Activated CD8-positive, alpha-beta T cell treated with anti-CD3 and anti-CD28 coated beads, Interleukin-2, amount 10 ng/mL, durations not matched to agents 7 days and 5 days (primary cell): ENCODE data around the gene MYRIP. TPM values are rescaled to one million over a fixed set of nuclear protein-coding genes. Genes with fewer than 3 reads are reported as not detected.

Experiments used
- ATAC-seq: fragments of 150-1000 bp; cut with Tn5 transposase; one replicate; pipeline ENCODE4 v1.10.0; 2021; ENCODE audit warnings: moderate library complexity
- CTCF ChIA-PET: fragments of 350-600 bp; sonication (Branson Sonifier 250); formaldehyde crosslinking; loops from one replicate; lab custom pipeline; 2021; ENCODE audit warnings: antibody characterized with exemption; lab: Charles Lee
- POLR2A ChIA-PET: fragments of 350-600 bp; sonication (Branson Sonifier 250); formaldehyde crosslinking; loops from one replicate; lab custom pipeline; 2021; ENCODE audit warnings: antibody characterized with exemption; lab: Charles Lee
- DNase-seq: peaks from one replicate; pipeline ENCODE4 v3.0.0-alpha.2; 2020
- H3K27ac Mint-ChIP-seq: one replicate; pipeline ENCODE4 v1.8.0; 2021; ENCODE audit warnings: mild to moderate bottlenecking, mixed read lengths
- H3K27me3 Mint-ChIP-seq: one replicate; pipeline ENCODE4 v1.8.0; 2021; ENCODE audit warnings: low read depth, mixed read lengths
- H3K36me3 Mint-ChIP-seq: one replicate; pipeline ENCODE4 v1.8.0; 2021; ENCODE audit warnings: low read depth, mixed read lengths
- H3K4me1 Mint-ChIP-seq: one replicate; pipeline ENCODE4 v1.8.0; 2021; ENCODE audit warnings: low read depth, mixed read lengths
- H3K4me3 Mint-ChIP-seq: one replicate; pipeline ENCODE4 v1.8.0; 2021; ENCODE audit warnings: mild to moderate bottlenecking, mixed read lengths
- H3K9me3 Mint-ChIP-seq: one replicate; pipeline ENCODE4 v1.8.0; 2022; ENCODE audit warnings: mixed read lengths; ENCODE audit not compliant: insufficient read depth
- total RNA-seq, 2 experiments: library from RNA; stranded (reverse); gene quantifications; one replicate each; pipeline ENCODE4 v1.2.3, GENCODE V29; 2021

Gene MYRIP
- total RNA-seq, 2 experiments from 2014 or later: not detected

DNA sequence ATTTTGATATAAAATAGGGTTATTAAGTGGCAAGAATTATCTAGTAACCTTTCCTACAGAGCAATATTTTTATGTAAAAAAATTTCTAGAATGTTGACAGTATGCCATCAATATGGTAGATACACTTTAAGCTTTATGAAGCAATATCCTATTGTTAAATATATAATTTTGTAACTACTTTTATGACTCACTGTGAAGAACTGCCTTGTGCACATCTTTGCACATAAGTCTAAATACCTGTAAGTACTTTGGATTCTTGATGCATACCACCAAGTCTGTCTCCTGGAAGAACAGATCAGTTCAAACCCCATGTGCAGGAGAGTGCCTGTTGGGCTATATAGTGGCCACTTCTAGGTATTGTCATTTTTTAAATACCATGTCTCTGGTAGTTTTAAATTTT is 294.4 kb downstream of the MYRIP start:
- ATAC-seq: no peak
- no peaks in the 10 kb centered on the region for H3K4me1 Mint-ChIP-seq
- DNase-seq: no peak
- no peaks in the 10 kb centered on the region for H3K9me3 Mint-ChIP-seq
- ChIA-PET POLR2A (no interaction called here), CTCF (no interaction called here)
- H3K4me3 Mint-ChIP-seq: no peak overlapping the region
- no peak overlapping the region for H3K27ac Mint-ChIP-seq
- H3K27me3 Mint-ChIP-seq: no peaks in the 10 kb centered on the region
- no peaks in the 10 kb centered on the region for H3K36me3 Mint-ChIP-seq

DNA sequence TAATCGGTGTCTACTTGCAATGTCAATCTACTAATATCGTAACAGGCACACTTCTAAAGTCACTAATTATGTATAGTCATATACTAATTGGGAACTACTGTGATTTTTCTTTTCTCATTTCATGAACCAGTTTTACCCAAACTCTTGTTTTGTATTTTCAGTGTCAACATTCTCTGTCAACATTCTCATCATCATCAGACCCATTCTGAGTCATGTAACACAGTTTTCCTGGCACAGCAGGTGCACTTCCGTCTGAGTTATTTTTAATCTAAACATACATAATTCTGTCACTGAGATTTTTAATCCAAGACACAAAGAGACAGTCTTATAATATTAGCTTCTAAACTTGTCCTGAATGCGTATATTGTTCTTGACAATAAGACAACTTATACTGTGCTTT is 295.0 kb downstream of the MYRIP start:
- Mint-ChIP-seq H3K27ac (no peak overlapping the region), H3K4me3 (no peak overlapping the region), H3K36me3 (no peaks in the 10 kb centered on the region), H3K4me1 (no peaks in the 10 kb centered on the region), H3K9me3 (no peaks in the 10 kb centered on the region), H3K27me3 (no peaks in the 10 kb centered on the region)
- POLR2A ChIA-PET: no interaction called here
- ATAC-seq (no peak), DNase-seq (no peak)
- CTCF ChIA-PET: no interaction called here

DNA sequence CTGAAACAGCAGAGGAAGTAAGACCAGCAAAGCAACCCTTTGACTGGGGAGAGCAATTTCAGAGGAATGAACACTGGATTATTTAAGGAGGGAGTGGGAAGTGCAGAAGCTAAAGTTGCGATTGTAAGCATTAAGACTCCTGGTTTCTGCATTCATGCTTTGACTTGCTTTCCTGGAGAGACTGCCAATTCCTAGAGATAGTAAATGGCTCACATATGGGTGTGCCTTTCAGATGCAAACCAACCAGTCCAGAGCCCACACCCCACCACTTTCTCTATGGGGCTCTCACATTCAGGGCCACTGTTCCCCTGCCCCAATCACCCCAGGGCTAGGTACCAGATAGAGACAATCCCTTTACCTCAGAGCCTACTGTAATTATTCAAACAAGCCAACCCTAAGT is 299.2 kb downstream of the MYRIP start:
- Mint-ChIP-seq H3K4me1 (no peaks in the 10 kb centered on the region), H3K36me3 (no peaks in the 10 kb centered on the region), H3K9me3 (no peaks in the 10 kb centered on the region), H3K27me3 (no peaks in the 10 kb centered on the region), H3K27ac (no peak overlapping the region), H3K4me3 (no peak overlapping the region)
- DNase-seq (no peak), ATAC-seq (no peak)
- CTCF ChIA-PET: no interaction called here
- POLR2A ChIA-PET: no interaction called here

DNA sequence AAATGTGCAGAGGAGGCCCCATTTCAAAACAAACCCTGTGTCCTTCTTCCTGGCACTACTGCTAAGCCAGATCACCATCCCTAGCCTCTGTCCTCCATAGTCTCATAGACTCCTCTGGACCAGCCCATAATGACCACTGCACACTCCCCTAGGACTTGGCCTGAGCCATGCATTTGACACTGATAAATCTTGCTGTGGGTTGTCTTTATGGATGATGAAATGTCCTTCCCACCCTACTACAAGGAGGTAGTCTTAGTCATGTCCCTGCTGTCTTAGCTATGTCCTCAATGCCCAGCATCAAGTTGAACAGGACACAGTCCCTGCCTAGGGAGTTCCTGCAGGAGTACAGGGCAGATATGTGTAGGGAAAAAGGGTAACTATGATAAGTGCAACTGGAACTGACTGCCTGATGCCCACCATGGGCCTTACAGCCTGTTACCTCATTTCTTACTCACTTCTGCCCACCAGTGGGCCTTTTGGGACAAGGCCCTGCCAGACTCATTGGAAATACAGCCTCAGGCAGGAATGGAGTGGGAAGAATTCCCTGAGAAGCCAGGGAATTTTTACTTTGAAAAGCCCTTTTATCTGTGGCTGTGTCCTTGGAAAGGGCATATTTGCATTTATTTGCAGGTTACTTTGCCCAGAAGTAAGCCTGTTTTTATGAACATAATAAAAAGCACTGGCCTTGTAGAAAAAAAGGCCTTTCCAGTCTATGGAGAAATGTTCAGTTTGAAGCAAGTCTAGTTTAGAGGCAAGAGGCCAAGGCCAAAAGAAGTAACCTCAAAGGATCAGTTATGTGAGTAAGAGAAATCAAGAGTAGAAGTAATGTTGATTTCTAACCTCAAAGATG is 300.5 kb downstream of the MYRIP start:
- Mint-ChIP-seq H3K9me3 (no peaks in the 10 kb centered on the region), H3K27ac (no peak overlapping the region), H3K4me3 (no peak overlapping the region), H3K36me3 (no peaks in the 10 kb centered on the region), H3K27me3 (no peaks in the 10 kb centered on the region), H3K4me1 (no peaks in the 10 kb centered on the region)
- no peak for ATAC-seq
- POLR2A ChIA-PET: no interaction called here
- no peak for DNase-seq
- CTCF ChIA-PET: no interaction called here

DNA sequence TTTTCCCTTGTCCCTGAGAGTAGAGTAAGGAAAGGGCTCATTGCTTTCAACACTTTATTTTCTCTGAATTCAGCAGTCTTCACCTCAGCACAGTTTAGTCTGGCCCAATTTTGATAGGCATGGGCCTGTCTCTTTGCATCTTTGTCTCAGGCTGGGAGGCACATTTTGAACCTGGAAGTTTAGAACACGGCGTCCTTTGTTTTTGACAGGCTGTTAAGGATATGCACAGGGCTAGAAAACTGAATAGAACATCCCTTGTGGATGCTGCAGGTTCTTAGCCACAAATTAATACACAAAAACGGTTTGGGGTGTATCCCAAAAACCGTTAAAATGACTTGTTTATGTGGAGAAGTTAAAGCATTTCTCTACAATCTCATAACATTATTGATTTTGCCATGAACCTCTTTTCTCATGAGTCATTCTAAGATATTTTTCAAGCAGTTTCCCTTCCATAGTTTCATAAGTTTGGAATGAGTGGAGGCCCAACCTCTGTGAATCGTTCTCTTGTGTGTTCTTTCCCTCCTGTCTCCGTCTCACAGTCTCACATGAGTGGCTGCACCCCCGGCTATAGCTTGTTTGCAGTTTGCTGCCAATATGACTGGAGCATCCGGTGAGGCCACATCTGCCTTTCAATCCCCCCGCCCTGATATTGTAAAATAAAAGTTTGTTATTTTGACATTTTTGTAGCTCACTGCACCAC is 307.2 kb downstream of the MYRIP start:
- Mint-ChIP-seq H3K27me3 (no peaks in the 10 kb centered on the region), H3K27ac (no peak overlapping the region), H3K4me3 (no peak overlapping the region), H3K36me3 (no peaks in the 10 kb centered on the region), H3K9me3 (no peaks in the 10 kb centered on the region), H3K4me1 (no peaks in the 10 kb centered on the region)
- ATAC-seq (no peak), DNase-seq (no peak)
- POLR2A ChIA-PET: interaction anchor here (0.7 kb wide), 1 partner anchor 88 kb away, joined by 3 read pairs; no protein-coding TSS in a partner anchor
- CTCF ChIA-PET: no interaction called here

DNA sequence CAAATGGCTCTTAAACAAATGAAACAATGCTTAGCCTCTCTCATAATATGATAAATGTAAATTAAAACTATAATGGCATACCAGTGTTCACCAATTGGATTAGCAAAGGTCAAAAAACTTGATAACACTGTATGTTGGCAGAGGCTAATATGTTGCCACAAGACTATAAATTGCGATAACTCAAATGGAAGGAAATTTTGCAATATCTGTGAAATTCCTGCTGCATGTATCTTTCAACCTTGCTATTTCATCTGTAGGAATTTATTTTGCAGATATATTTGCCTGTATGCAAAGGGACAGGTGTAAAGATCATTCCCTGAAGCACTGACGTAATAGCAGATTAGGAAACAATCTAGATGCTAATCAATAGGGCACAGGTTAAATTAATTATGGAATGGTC is 308.7 kb downstream of the MYRIP start:
- POLR2A ChIA-PET: no interaction called here
- Mint-ChIP-seq H3K4me1 (no peaks in the 10 kb centered on the region), H3K27ac (no peak overlapping the region), H3K36me3 (no peaks in the 10 kb centered on the region), H3K9me3 (no peaks in the 10 kb centered on the region), H3K27me3 (no peaks in the 10 kb centered on the region), H3K4me3 (no peak overlapping the region)
- DNase-seq (no peak), ATAC-seq (no peak)
- CTCF ChIA-PET: no interaction called here

DNA sequence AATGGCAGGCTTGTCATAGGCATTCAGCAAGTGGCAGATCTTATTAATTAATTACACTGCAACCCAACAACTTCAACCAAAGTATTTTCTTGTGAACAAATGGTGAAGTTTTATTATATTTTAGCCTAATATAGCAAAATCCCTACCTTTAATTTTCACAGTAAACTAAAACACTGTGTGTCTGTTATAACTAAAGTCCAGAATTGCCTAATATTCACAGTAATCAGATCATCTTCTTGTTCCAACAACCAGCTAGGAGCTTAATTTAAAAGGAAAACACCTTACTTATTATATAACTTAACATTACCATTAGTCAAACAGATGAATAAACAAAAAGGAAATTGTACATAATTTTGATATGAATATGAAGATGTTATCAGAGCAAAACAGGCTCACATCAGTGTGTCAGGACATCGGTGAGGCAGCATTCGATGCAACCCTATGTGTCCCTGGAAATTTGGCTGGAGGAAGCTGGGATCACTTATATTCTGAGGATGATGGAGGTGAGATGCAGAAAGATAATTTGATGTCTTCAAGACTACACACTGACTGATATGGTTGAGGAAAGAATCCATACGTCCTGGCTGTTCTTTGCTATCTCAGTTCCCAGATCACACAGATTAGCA is 310.8 kb downstream of the MYRIP start:
- no peak for ATAC-seq
- no peak overlapping the region for H3K4me3 Mint-ChIP-seq
- POLR2A ChIA-PET: no interaction called here

DNA sequence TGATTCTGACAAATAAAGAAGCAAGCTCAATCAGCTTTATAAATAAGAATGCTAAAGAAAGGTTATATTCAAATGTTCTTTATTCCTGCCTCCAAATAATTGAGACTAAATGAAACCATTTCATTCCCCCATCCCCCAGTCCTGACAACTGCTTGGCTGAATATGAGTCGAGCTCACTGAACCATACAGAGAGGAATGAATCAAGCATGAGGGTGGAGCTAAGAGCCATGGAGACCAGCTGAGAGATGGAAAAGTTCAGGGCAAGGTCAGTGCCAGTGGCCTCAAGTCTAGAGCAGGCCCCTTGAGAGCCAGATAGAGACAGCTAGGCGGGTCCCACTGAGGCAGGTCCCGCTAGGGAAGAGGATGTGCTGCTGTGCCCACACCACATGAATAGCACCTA is 311.4 kb downstream of the MYRIP start:
- no peaks in the 10 kb centered on the region for H3K4me1 Mint-ChIP-seq
- no peaks in the 10 kb centered on the region for H3K36me3 Mint-ChIP-seq
- no peaks in the 10 kb centered on the region for H3K27me3 Mint-ChIP-seq
- DNase-seq (no peak), ATAC-seq (no peak)
- H3K9me3 Mint-ChIP-seq: no peaks in the 10 kb centered on the region
- POLR2A ChIA-PET: no interaction called here
- CTCF ChIA-PET: no interaction called here
- H3K27ac Mint-ChIP-seq: no peak overlapping the region
- H3K4me3 Mint-ChIP-seq: no peak overlapping the region

More for the DNA sequence above, 310.8 kb downstream of the MYRIP start:
- H3K36me3 Mint-ChIP-seq: no peaks in the 10 kb centered on the region
- H3K27ac Mint-ChIP-seq: no peak overlapping the region
- H3K27me3 Mint-ChIP-seq: no peaks in the 10 kb centered on the region
- DNase-seq: no peak
- no peaks in the 10 kb centered on the region for H3K4me1 Mint-ChIP-seq
- CTCF ChIA-PET: no interaction called here
- no peaks in the 10 kb centered on the region for H3K9me3 Mint-ChIP-seq

DNA sequence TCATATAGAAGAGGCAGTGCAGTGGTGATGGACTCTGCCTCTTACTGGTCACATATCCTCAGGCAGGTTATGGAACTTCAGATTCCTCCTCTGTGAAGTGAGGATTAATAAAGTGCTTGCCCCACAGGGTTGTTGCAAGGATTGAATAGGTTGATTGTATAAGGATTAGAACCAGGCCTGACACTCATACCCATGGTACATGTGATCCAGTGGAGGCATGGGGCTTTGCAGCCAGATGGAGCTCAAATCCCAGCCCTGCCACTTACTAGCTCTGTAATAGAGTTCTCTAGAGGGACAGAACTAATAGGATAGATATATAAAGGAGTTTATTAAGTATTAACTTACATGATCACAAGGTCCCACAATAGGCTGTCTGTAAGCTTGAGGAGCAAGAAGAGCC is 315.5 kb downstream of the MYRIP start:
- peaks cover 3% of the 10 kb centered on the region for H3K4me1 Mint-ChIP-seq
- DNase-seq (no peak), ATAC-seq (no peak)
- H3K4me3 Mint-ChIP-seq: no peak overlapping the region
- no peaks in the 10 kb centered on the region for H3K36me3 Mint-ChIP-seq
- H3K27me3 Mint-ChIP-seq: no peaks in the 10 kb centered on the region
- ChIA-PET POLR2A (no interaction called here), CTCF (no interaction called here)
- no peak overlapping the region for H3K27ac Mint-ChIP-seq
- H3K9me3 Mint-ChIP-seq: no peaks in the 10 kb centered on the region

DNA sequence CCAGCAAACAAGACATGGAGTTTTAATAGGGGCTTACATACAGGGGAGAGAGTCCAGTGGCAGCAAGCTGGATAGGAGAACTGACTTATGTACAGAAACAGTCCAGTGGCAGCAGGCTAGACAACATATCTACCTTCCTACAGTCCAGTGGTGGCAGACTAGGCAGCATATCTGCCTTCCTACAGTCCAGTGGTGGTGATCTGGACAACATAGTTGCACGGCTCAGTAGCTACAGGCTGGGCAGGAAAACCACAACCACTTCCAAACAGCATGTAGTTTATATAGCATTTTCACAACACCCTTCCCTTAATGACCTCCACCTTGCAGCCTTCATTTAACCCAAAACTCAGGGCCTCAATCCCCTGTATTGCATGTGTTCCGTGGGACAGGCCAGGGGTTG is 318.8 kb downstream of the MYRIP start:
- no peaks in the 10 kb centered on the region for H3K9me3 Mint-ChIP-seq
- ATAC-seq (no peak), DNase-seq (no peak)
- peaks cover 3% of the 10 kb centered on the region for H3K4me1 Mint-ChIP-seq
- no peaks in the 10 kb centered on the region for H3K27me3 Mint-ChIP-seq
- CTCF ChIA-PET: interaction anchor here (0.6 kb wide), 1 partner anchor 21 kb away, joined by 3 read pairs; no protein-coding TSS in a partner anchor
- H3K27ac Mint-ChIP-seq: no peak overlapping the region
- no peaks in the 10 kb centered on the region for H3K36me3 Mint-ChIP-seq
- no peak overlapping the region for H3K4me3 Mint-ChIP-seq
- POLR2A ChIA-PET: no interaction called here

DNA sequence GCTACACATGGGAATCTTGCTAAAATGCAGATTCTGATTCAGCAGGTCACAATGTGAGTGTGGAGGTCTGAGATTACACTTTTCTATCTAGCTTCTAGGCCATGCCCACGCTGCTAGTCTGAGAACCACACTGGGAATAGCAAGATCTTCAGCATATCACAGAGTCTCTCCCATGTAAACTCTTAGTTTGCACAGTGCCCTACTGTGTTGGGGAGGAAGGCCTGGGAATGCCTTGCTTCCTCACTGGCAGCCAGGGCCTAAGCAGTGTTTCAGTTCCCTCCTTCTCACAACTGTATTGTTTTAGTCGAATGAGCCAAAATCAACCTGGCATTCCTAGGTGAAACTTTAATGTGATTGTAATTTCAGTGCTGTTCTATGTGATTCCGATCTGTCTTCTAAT is 320.1 kb downstream of the MYRIP start:
- POLR2A ChIA-PET: no interaction called here
- DNase-seq: no peak
- peaks cover 3% of the 10 kb centered on the region for H3K4me1 Mint-ChIP-seq
- no peak for ATAC-seq
- H3K4me3 Mint-ChIP-seq: no peak overlapping the region
- H3K9me3 Mint-ChIP-seq: no peaks in the 10 kb centered on the region
- no peaks in the 10 kb centered on the region for H3K36me3 Mint-ChIP-seq
- H3K27me3 Mint-ChIP-seq: no peaks in the 10 kb centered on the region
- CTCF ChIA-PET: no interaction called here
- no peak overlapping the region for H3K27ac Mint-ChIP-seq

DNA sequence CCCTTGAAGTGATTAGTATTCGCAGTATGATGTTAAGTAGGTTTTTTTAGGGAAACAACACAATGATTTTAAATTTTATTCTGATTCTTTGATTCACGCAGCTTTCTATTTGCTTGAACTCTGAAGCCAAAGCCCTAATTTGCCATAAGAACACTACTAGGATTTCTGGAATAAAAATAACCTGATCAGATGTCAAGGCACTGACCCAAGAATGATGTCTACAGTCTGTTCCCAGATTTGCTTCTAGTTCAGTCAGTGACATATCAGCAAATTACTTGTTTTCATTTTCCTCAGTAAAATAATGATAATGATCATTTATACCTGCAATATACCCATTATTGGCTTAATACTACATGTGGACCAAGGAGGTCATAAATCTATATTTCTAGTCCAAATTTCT is 320.6 kb downstream of the MYRIP start:
- DNase-seq (no peak), ATAC-seq (no peak)
- no peaks in the 10 kb centered on the region for H3K9me3 Mint-ChIP-seq
- no peaks in the 10 kb centered on the region for H3K36me3 Mint-ChIP-seq
- H3K27ac Mint-ChIP-seq: no peak overlapping the region
- POLR2A ChIA-PET: no interaction called here
- CTCF ChIA-PET: no interaction called here
- peaks cover 3% of the 10 kb centered on the region for H3K4me1 Mint-ChIP-seq
- no peak overlapping the region for H3K4me3 Mint-ChIP-seq
- H3K27me3 Mint-ChIP-seq: no peaks in the 10 kb centered on the region
